ENCODE data around the gene SERPINB2. TPM values are rescaled to one million over a fixed set of nuclear protein-coding genes. Genes with fewer than 3 reads are reported as not detected.

SERPINB2 gene
- total and polyA plus RNA-seq, 10 of the 15 experiments (the other 5 are each of a cell fraction or from before 2014, with no cell fraction given), result 9.6 to 25.3 (median 14.0) TPM

DNA sequence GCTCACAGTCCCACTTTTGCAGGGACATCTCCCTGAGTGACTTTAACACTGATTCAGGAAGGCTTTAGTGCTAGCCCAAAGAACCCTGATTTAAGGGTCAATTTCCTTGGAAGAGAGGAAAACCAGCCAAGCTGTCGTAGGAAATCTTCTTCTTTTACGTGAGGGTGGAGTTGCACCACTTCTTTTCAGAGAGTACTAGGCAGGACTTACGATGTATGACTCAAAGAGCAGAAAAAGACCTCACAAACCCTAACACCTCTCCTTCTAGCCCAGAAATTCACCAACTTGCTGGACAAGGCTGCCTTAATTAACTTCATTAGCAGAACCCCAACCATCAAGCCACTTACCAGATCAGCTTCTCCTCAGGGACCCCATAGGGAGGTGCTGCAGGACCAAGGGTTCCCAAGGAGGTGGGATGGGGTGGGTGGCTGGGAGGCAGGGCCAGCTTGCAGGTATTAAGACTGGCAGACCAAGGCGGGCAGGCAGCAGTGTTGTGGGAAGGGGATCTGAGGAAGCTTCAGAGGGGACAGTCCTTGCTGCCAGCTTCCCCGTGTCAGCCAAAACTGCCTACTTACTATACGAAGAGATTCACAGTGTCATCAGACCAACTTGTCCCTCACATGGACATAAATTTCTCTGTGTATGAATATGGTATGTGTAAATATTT is 6.7 kb downstream of the SERPINB2 start (continued):
- TF ChIP-seq, protein P1, sequence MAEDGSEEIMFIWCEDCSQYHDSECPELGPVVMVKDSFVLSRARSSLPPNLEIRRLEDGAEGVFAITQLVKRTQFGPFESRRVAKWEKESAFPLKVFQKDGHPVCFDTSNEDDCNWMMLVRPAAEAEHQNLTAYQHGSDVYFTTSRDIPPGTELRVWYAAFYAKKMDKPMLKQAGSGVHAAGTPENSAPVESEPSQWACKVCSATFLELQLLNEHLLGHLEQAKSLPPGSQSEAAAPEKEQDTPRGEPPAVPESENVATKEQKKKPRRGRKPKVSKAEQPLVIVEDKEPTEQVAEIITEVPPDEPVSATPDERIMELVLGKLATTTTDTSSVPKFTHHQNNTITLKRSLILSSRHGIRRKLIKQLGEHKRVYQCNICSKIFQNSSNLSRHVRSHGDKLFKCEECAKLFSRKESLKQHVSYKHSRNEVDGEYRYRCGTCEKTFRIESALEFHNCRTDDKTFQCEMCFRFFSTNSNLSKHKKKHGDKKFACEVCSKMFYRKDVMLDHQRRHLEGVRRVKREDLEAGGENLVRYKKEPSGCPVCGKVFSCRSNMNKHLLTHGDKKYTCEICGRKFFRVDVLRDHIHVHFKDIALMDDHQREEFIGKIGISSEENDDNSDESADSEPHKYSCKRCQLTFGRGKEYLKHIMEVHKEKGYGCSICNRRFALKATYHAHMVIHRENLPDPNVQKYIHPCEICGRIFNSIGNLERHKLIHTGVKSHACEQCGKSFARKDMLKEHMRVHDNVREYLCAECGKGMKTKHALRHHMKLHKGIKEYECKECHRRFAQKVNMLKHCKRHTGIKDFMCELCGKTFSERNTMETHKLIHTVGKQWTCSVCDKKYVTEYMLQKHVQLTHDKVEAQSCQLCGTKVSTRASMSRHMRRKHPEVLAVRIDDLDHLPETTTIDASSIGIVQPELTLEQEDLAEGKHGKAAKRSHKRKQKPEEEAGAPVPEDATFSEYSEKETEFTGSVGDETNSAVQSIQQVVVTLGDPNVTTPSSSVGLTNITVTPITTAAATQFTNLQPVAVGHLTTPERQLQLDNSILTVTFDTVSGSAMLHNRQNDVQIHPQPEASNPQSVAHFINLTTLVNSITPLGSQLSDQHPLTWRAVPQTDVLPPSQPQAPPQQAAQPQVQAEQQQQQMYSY (CRISPR knock-in tag; IDR thresholded peaks at IDR 0.05), result no peak
- TF ChIP-seq RELA (IDR thresholded peaks at IDR 0.05; ENCODE audit: borderline replicate concordance, partially characterized antibody), result no peak

DNA sequence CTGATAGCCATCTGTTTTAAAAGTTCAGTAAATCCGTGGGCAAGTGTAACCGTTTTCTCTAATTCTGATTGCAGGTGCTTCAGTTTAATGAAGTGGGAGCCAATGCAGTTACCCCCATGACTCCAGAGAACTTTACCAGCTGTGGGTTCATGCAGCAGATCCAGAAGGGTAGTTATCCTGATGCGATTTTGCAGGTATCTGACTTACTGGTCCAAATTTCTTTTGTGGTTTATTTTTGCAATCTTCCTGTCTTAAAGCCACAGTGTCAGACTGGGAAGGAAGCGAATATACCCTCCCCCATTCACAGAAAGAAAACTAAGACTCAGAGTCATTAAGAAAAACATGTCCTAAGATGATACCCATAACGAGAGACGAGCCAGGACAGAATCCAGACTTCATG is 7.7 kb downstream of the SERPINB2 start:
- in situ Hi-C loops (cut with MboI) (no loop called here), intact Hi-C loops (cut with micrococcal nuclease; ENCODE audit: unreplicated experiment) (no loop called here)
- no peaks in the 10 kb centered on the region for H4K20me1 ChIP-seq (ENCODE audit: control insufficient read depth, insufficient read depth)
- no peaks in the 10 kb centered on the region for H3K9me3 ChIP-seq (replicated peaks; ENCODE audit: control insufficient read depth, insufficient read depth, low read length)
- no peaks in the 10 kb centered on the region for H3K36me3 ChIP-seq (ENCODE audit: control insufficient read depth in 2 of 2, insufficient read depth in 2 of 2, low read length in 1 of 2)
- peak overlapping the region; percentile 1; the same call in 1 of the 2 replicates for H2AFZ ChIP-seq (ENCODE audit: control insufficient read depth, low read depth, low read length)
- TF ChIP-seq E2F4 (IDR thresholded peaks at IDR 0.05; ENCODE audit: low read depth, low read length) (no peak), NFYB (IDR thresholded peaks at IDR 0.05; ENCODE audit: insufficient read depth, low read depth, low read length) (no peak), GABPA (IDR thresholded peaks at IDR 0.05; ENCODE audit: low read depth) (no peak), MAX (IDR thresholded peaks at IDR 0.05; ENCODE audit: low read depth, low read length) (no peak), E2F8 (IDR thresholded peaks at IDR 0.05; ENCODE audit: low read depth, partially characterized antibody) (no peak)
- ChIA-PET POLR2A (no interaction called here), RAD21 (ENCODE audit: unreplicated experiment) (interaction anchor here (1.7 to 2.9 kb wide), 2 partner anchors 14 to 41 kb away, joined by 7 to 25 read pairs; no protein-coding TSS in a partner anchor), CTCF (interaction anchor here (1.5 to 11.1 kb wide), 4 partner anchors 10 to 99 kb away, joined by 4 to 185 read pairs (median 8); no protein-coding TSS in a partner anchor), SMC1A (ENCODE audit: uncharacterized antibody, unreplicated experiment) (interaction anchor here (1.1 to 6.9 kb wide), 3 partner anchors 14 to 64 kb away, joined by 3 to 105 read pairs (median 35); partner anchors contain the start of gene SERPINB10)
- H3K4me2 ChIP-seq (ENCODE audit: control insufficient read depth, insufficient read depth), result no peak overlapping the region
- H3K4me1 ChIP-seq (ENCODE audit: control insufficient read depth, insufficient read depth, low read length), result no peaks in the 10 kb centered on the region; the same call in 1 of the 2 replicates
- ATAC-seq (no peak), FAIRE-seq (no peak), DNase-seq (ENCODE audit: low read depth, low spot score) (no peak)
- 37% methylated on average over 6 of the region's 6 CpGs for WGBS (ENCODE audit: insufficient coverage, insufficient replicate concordance, low lambda C conversion rate, missing lambda C conversion rate)
- H3K4me3 ChIP-seq, result no peak overlapping the region
- no peaks in the 10 kb centered on the region for H3K79me2 ChIP-seq (ENCODE audit: control insufficient read depth, insufficient read depth, low read length)
- no peaks in the 10 kb centered on the region for H3K27me3 ChIP-seq (replicated peaks in 1 of 2; ENCODE audit: control insufficient read depth in 2 of 2, insufficient read depth in 2 of 2, low read length in 1 of 2)
- no peak overlapping the region for H3K9ac ChIP-seq (ENCODE audit: control insufficient read depth, insufficient read depth, low read length)
- BruUV-seq (replicated peaks), result no TSS peak
- H3K27ac ChIP-seq (ENCODE audit: control insufficient read depth, insufficient read depth), result no peak overlapping the region

Data from GM12878 (cell line).